GM19372 (cell line): ENCODE results near the gene ALDH1A2.

ENCODE experiments used
- ATAC-seq: cut with Tn5 transposase; IDR thresholded peaks from one replicate; pipeline ENCODE4 v1.9.1; 2021; ENCODE audit warnings: mild to moderate bottlenecking, low read depth, moderate library complexity; ENCODE audit not compliant: unreplicated experiment

The ALDH1A2 gene

GRCh38 chr15:57911247-57911646 is 154.3 kb downstream of the ALDH1A2 start:
- ATAC-seq, result no peak

GRCh38 chr15:57910672-57911071 is 154.8 kb downstream of the ALDH1A2 start:
- no peak for ATAC-seq

GRCh38 chr15:57909388-57909787 is 156.1 kb downstream of the ALDH1A2 start:
- ATAC-seq, result no peak

GRCh38 chr15:57903626-57904025 is 161.9 kb downstream of the ALDH1A2 start:
- no peak for ATAC-seq
